ENCODE results near the gene IGSF22.

DNA sequence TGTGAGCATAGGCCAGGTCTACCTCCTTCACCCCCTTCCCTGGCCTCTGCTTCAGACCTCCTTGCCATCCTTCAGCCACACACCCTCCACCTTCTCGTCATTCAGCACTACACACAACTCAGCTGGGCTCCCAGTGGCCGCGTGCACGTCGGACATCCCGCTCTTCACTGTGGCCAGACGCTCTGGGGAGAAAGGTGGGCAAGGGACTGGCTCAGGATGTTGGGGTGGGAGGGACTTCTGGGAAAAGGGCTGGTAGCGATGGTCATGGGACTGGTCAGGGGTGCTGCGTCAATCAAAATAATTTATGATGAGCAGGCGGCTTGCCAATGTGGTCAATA, 11.6 kb downstream of the IGSF22 start:
- TF ChIP-seq CEBPB (IDR thresholded peaks at IDR 0.05; ENCODE audit: low read depth): no peak
- TF ChIP-seq, protein P1, sequence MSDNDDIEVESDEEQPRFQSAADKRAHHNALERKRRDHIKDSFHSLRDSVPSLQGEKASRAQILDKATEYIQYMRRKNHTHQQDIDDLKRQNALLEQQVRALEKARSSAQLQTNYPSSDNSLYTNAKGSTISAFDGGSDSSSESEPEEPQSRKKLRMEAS (IDR thresholded peaks at IDR 0.05): no peak
- TF ChIP-seq CTCF (IDR thresholded peaks at IDR 0.05 in 2 of 3, conservative IDR thresholded peaks at IDR 0.05 in 1 of 3; ENCODE audit: borderline replicate concordance in 1 of 3, insufficient read depth in 1 of 3, low read depth in 2 of 3, low read length in 2 of 3): no peak
- no peak for TF ChIP-seq JUND (IDR thresholded peaks at IDR 0.05)
- TF ChIP-seq POLR2A (IDR thresholded peaks at IDR 0.05; ENCODE audit: borderline replicate concordance, extremely low read depth, insufficient read depth, insufficient read length): no peak
- TF ChIP-seq, protein P2, sequence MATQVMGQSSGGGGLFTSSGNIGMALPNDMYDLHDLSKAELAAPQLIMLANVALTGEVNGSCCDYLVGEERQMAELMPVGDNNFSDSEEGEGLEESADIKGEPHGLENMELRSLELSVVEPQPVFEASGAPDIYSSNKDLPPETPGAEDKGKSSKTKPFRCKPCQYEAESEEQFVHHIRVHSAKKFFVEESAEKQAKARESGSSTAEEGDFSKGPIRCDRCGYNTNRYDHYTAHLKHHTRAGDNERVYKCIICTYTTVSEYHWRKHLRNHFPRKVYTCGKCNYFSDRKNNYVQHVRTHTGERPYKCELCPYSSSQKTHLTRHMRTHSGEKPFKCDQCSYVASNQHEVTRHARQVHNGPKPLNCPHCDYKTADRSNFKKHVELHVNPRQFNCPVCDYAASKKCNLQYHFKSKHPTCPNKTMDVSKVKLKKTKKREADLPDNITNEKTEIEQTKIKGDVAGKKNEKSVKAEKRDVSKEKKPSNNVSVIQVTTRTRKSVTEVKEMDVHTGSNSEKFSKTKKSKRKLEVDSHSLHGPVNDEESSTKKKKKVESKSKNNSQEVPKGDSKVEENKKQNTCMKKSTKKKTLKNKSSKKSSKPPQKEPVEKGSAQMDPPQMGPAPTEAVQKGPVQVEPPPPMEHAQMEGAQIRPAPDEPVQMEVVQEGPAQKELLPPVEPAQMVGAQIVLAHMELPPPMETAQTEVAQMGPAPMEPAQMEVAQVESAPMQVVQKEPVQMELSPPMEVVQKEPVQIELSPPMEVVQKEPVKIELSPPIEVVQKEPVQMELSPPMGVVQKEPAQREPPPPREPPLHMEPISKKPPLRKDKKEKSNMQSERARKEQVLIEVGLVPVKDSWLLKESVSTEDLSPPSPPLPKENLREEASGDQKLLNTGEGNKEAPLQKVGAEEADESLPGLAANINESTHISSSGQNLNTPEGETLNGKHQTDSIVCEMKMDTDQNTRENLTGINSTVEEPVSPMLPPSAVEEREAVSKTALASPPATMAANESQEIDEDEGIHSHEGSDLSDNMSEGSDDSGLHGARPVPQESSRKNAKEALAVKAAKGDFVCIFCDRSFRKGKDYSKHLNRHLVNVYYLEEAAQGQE (IDR thresholded peaks at IDR 0.05; ENCODE audit: low read depth): no peak
- TF ChIP-seq EZH2 (IDR thresholded peaks at IDR 0.05): no peak
- no peak for TF ChIP-seq EZH2phosphoT487 (IDR thresholded peaks at IDR 0.05; ENCODE audit: borderline replicate concordance)
- TF ChIP-seq ZBTB33 (IDR thresholded peaks at IDR 0.05; ENCODE audit: extremely low read depth, insufficient replicate concordance, low read length): no peak

Data from HCT116 (cell line).